ENCODE data around the gene ZNF385B.

The ZNF385B gene

DNA sequence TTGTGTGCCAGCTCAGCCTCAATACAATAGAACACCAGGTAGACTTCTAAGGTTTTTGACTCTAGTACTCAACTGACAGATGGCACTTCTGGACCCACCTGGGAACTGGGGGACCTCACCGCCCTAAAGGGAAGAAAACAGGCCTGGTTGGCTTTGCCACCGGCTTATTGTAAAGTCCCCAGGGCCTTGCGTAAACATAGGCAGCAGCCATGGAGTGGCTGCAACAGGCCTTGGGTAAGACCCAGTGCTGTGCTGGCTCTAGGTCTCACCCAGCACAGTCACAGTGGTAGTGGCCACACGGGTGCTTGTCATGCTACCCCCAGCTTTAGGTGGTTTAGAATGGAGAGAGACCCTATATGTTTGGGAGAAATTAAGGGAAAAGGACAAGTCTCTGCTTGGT lies 366.1 kb downstream of the ZNF385B start:
- DNase-seq (ENCODE audit: low read depth in 1 of 2, low spot score in 1 of 2): no peak
- no peaks in the 10 kb centered on the region for H3K27me3 ChIP-seq (ENCODE audit: insufficient read depth, poor library complexity, severe bottlenecking)
- H3K4me3 ChIP-seq (replicated peaks; ENCODE audit: insufficient read depth, low read length): no peak overlapping the region
- H3K27ac ChIP-seq (replicated peaks): no peak overlapping the region
- TF ChIP-seq POLR2AphosphoS5 (IDR thresholded peaks at IDR 0.05; ENCODE audit: low read depth) (no peak), GABPA (IDR thresholded peaks at IDR 0.05; ENCODE audit: low read depth) (no peak), SPI1 (IDR thresholded peaks at IDR 0.05; ENCODE audit: borderline replicate concordance, low read depth) (no peak)
- TF ChIP-seq, protein P1, sequence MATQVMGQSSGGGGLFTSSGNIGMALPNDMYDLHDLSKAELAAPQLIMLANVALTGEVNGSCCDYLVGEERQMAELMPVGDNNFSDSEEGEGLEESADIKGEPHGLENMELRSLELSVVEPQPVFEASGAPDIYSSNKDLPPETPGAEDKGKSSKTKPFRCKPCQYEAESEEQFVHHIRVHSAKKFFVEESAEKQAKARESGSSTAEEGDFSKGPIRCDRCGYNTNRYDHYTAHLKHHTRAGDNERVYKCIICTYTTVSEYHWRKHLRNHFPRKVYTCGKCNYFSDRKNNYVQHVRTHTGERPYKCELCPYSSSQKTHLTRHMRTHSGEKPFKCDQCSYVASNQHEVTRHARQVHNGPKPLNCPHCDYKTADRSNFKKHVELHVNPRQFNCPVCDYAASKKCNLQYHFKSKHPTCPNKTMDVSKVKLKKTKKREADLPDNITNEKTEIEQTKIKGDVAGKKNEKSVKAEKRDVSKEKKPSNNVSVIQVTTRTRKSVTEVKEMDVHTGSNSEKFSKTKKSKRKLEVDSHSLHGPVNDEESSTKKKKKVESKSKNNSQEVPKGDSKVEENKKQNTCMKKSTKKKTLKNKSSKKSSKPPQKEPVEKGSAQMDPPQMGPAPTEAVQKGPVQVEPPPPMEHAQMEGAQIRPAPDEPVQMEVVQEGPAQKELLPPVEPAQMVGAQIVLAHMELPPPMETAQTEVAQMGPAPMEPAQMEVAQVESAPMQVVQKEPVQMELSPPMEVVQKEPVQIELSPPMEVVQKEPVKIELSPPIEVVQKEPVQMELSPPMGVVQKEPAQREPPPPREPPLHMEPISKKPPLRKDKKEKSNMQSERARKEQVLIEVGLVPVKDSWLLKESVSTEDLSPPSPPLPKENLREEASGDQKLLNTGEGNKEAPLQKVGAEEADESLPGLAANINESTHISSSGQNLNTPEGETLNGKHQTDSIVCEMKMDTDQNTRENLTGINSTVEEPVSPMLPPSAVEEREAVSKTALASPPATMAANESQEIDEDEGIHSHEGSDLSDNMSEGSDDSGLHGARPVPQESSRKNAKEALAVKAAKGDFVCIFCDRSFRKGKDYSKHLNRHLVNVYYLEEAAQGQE (IDR thresholded peaks at IDR 0.05; ENCODE audit: insufficient replicate concordance, low read depth): no peak

- no peak overlapping the region for H3K27ac ChIP-seq (replicated peaks)
- no peaks in the 10 kb centered on the region for H3K27me3 ChIP-seq (ENCODE audit: insufficient read depth, poor library complexity, severe bottlenecking)
- DNase-seq (ENCODE audit: low read depth in 1 of 2, low spot score in 1 of 2): no peak
- no peak for TF ChIP-seq CTCF (IDR thresholded peaks at IDR 0.05; ENCODE audit: insufficient read depth, low read length)
- TF ChIP-seq GABPA (IDR thresholded peaks at IDR 0.05; ENCODE audit: low read depth): no peak
- no peak for TF ChIP-seq POLR2AphosphoS5 (IDR thresholded peaks at IDR 0.05; ENCODE audit: low read depth)
- TF ChIP-seq SPI1 (IDR thresholded peaks at IDR 0.05; ENCODE audit: borderline replicate concordance, low read depth): no peak
- TF ChIP-seq, protein P1 (IDR thresholded peaks at IDR 0.05; ENCODE audit: insufficient replicate concordance, low read depth): no peak
- H3K4me3 ChIP-seq (replicated peaks; ENCODE audit: insufficient read depth, low read length): no peak overlapping the region
These were observed 372.8 kb downstream of the ZNF385B start for GRCh38 chr2:179488563-179488962.

DNA sequence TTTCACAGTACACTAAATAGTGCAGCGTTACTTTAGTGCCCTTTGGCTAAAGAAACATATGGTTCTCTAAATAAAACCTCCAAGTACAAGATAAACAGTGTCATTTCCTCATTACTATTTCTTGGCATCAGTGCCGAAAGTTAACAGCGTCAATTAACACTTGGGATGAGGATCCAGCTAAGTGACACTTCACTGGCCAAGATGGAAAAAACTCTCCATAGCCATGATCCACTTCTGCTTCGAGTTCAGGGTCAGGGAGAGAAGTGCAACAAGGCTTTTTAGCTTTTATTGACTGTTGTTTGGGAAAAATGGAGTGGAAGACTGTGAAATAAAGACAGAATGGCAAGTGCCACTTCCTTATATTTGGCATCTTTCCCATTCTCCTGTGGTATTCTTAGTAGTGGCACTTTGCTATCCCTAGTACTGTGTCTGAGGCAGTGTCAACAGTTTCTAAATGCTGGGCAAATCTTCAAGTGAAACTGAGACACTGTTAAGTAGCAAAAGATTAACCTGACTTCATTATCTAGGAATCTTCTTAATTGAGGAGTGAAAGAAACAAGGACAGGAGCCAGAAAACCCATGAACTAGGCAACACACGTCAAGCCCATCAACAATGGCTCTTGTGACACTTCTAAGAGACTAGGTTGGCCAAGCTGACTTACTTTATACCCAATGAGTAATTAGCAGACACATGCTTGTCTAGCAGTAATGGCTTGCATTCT lies 374.2 kb downstream of the ZNF385B start:
- no peak overlapping the region for H3K4me3 ChIP-seq (replicated peaks; ENCODE audit: insufficient read depth, low read length)
- no peaks in the 10 kb centered on the region for H3K27me3 ChIP-seq (ENCODE audit: insufficient read depth, poor library complexity, severe bottlenecking)
- H3K27ac ChIP-seq (replicated peaks): no peak overlapping the region
- DNase-seq (ENCODE audit: low read depth in 1 of 2, low spot score in 1 of 2): no peak
- TF ChIP-seq POLR2AphosphoS5 (IDR thresholded peaks at IDR 0.05; ENCODE audit: low read depth) (no peak), GABPA (IDR thresholded peaks at IDR 0.05; ENCODE audit: low read depth) (no peak), CTCF (IDR thresholded peaks at IDR 0.05; ENCODE audit: insufficient read depth, low read length) (no peak), SPI1 (IDR thresholded peaks at IDR 0.05; ENCODE audit: borderline replicate concordance, low read depth) (no peak)
- TF ChIP-seq, protein P1 (IDR thresholded peaks at IDR 0.05; ENCODE audit: insufficient replicate concordance, low read depth): no peak
